GM19023 (cell line): ENCODE results near the gene HDAC8.
"Not testable (repeated sequence)": the region's sequence is repeated elsewhere in the genome, so short reads cannot be mapped to it uniquely, and the experiment has no call there.

Experiments used
- ATAC-seq: cut with Tn5 transposase; IDR thresholded peaks from one replicate; pipeline ENCODE4 v1.9.1; 2021; ENCODE audit warnings: mild to moderate bottlenecking, moderate library complexity; ENCODE audit not compliant: unreplicated experiment

HDAC8 gene

GRCh38 chrX:72572248-72573157 is at the start of gene HDAC8:
Gene HDAC8 (minus strand): TSS chrX:72572843. CDS start chrX:72572761, 82 bp downstream.
- peak; percentile 97 for ATAC-seq

- peak; percentile 70 for ATAC-seq
Measured at GRCh38 chrX:72621625-72622485, 49.2 kb upstream of the HDAC8 start.

- ATAC-seq, result no peak
Measured at GRCh38 chrX:72621163-72621562, 48.5 kb upstream of the HDAC8 start.

GRCh38 chrX:72620550-72621145 is 48.0 kb upstream of the HDAC8 start:
- no peak for ATAC-seq

GRCh38 chrX:72609313-72609712 is 36.7 kb upstream of the HDAC8 start:
- ATAC-seq, result no peak

GRCh38 chrX:72604705-72605104 is 32.1 kb upstream of the HDAC8 start:
- ATAC-seq, result no peak

- ATAC-seq, result no peak
Measured at GRCh38 chrX:72604112-72604511, 31.5 kb upstream of the HDAC8 start.

- not testable (repeated sequence) for ATAC-seq
Measured at GRCh38 chrX:72591038-72591437, 18.4 kb upstream of the HDAC8 start.

- no peak for ATAC-seq
Measured at GRCh38 chrX:72584163-72584562, 11.5 kb upstream of the HDAC8 start.

- no peak for ATAC-seq
Measured at GRCh38 chrX:72576141-72576894, 3.7 kb upstream of the HDAC8 start.

GRCh38 chrX:72573158-72573511 is 492 bp upstream of the HDAC8 start:
- ATAC-seq, result peak; percentile 11

- no peak for ATAC-seq
Measured at GRCh38 chrX:72569786-72570185, 2.9 kb downstream of the HDAC8 start.

GRCh38 chrX:72568406-72569092 is 4.1 kb downstream of the HDAC8 start:
- no peak for ATAC-seq

GRCh38 chrX:72566448-72566847 is 6.2 kb downstream of the HDAC8 start:
- ATAC-seq, result no peak

GRCh38 chrX:72559655-72560054 is 13.0 kb downstream of the HDAC8 start:
- not testable (repeated sequence) for ATAC-seq

- ATAC-seq, result no peak
Measured at GRCh38 chrX:72554448-72555140, 18.0 kb downstream of the HDAC8 start.

GRCh38 chrX:72552443-72552842 is 20.2 kb downstream of the HDAC8 start:
- not testable (repeated sequence) for ATAC-seq

GRCh38 chrX:72545990-72546389 is 26.7 kb downstream of the HDAC8 start:
- no peak for ATAC-seq

- no peak for ATAC-seq
Measured at GRCh38 chrX:72540318-72540717, 32.3 kb downstream of the HDAC8 start.
